Hepatocyte (in vitro differentiated cells): ENCODE results near the gene MYO3B. TPM values are rescaled to one million over a fixed set of nuclear protein-coding genes. Genes with fewer than 3 reads are reported as not detected.

Experiments used
- DNase-seq: peaks from one replicate; pipeline ENCODE4 v3.0.0-alpha.2; 2016; ENCODE audit warnings: low spot score
- H2AFZ ChIP-seq: fragments of 200-600 bp; sonication (generic); 2 replicates; pipeline ENCODE4 v1.6.0; 2016; ENCODE audit warnings: antibody characterized with exemption, mild to moderate bottlenecking
- H3K27ac ChIP-seq: fragments of 200-600 bp; sonication (generic); 2 replicates; pipeline ENCODE4 v1.5.1; 2016; ENCODE audit warnings: mild to moderate bottlenecking
- H3K27me3 ChIP-seq: fragments of 200-600 bp; sonication (generic); 2 replicates; pipeline ENCODE4 v1.6.1; 2016
- H3K36me3 ChIP-seq: fragments of 200-600 bp; sonication (generic); replicated peaks from 2 replicates; pipeline ENCODE4 v1.5.1; 2016; ENCODE audit warnings: low read depth; ENCODE audit not compliant: insufficient read depth
- H3K4me1 ChIP-seq: fragments of 200-600 bp; sonication (generic); 2 replicates; pipeline ENCODE4 v1.5.1; 2016; ENCODE audit warnings: mild to moderate bottlenecking, moderate library complexity; ENCODE audit not compliant: insufficient read depth
- H3K4me2 ChIP-seq: fragments of 200-600 bp; sonication (generic); 2 replicates; pipeline ENCODE4 v1.6.0; 2016
- H3K4me3 ChIP-seq: fragments of 200-600 bp; sonication (generic); 2 replicates; pipeline ENCODE4 v1.5.1; 2016; ENCODE audit warnings: mild to moderate bottlenecking
- H3K79me2 ChIP-seq: fragments of 200-600 bp; sonication (generic); 2 replicates; pipeline ENCODE4 v1.6.0; 2017; ENCODE audit warnings: mild to moderate bottlenecking
- H3K9me2 ChIP-seq: fragments of 200-600 bp; sonication (generic); replicated peaks from 2 replicates; pipeline ENCODE4 v1.6.0; 2017; ENCODE audit warnings: mild to moderate bottlenecking; ENCODE audit not compliant: insufficient read depth
- H3K9me3 ChIP-seq: fragments of 200-600 bp; sonication (generic); 2 replicates; pipeline ENCODE4 v1.5.1; 2016; ENCODE audit warnings: low read depth, mild to moderate bottlenecking
- H4K20me1 ChIP-seq: fragments of 200-600 bp; sonication (generic); 2 replicates; pipeline ENCODE4 v1.6.0; 2016; ENCODE audit warnings: mild to moderate bottlenecking; ENCODE audit not compliant: insufficient read depth, poor library complexity, severe bottlenecking
- EZH2 ChIP-seq: fragments of 200-600 bp; sonication (generic); IDR thresholded peaks from 2 replicates; pipeline ENCODE4 v1.6.1; 2016; ENCODE audit warnings: antibody characterized with exemption, mild to moderate bottlenecking, borderline replicate concordance
- EZH2phosphoT487 ChIP-seq: fragments of 200-600 bp; sonication (generic); IDR thresholded peaks from one replicate; pipeline ENCODE4 v1.6.1; 2018; ENCODE audit warnings: antibody characterized with exemption, mild to moderate bottlenecking, low read depth, moderate library complexity; ENCODE audit not compliant: unreplicated experiment, severe bottlenecking
- WGBS: methylation state at CpG from one replicate; pipeline ENCODE4 v1.1.6; 2016; ENCODE audit warnings: low lambda C conversion rate; ENCODE audit errors: missing lambda C conversion rate; 5-methylcytosine and 5-hydroxymethylcytosine counted together
- polyA plus RNA-seq: library from polyadenylated mRNA; unstranded; fragments of >200 nt; fragmentation: Nextera tagmentation; extraction: Ambion mirVana; gene quantifications from 2 replicates; pipeline ENCODE4 v1.2.1, GENCODE V29; 2016
- total RNA-seq: library from RNA; depleted of rRNA; stranded (reverse); fragments of >200 nt; gene quantifications from 2 replicates; pipeline ENCODE4 v1.2.3, GENCODE V29; 2014
- TF ChIP-seq, protein P1 (sequence below): fragments of 200-600 bp; sonication (generic); IDR thresholded peaks from 2 replicates; pipeline ENCODE4 v1.5.1; 2016; ENCODE audit warnings: antibody characterized with exemption, mild to moderate bottlenecking; ENCODE audit not compliant: poor library complexity

The MYO3B gene
- total and polyA plus RNA-seq, 2 experiments from 2014 or later, result 0.63 to 1.1 TPM

DNA sequence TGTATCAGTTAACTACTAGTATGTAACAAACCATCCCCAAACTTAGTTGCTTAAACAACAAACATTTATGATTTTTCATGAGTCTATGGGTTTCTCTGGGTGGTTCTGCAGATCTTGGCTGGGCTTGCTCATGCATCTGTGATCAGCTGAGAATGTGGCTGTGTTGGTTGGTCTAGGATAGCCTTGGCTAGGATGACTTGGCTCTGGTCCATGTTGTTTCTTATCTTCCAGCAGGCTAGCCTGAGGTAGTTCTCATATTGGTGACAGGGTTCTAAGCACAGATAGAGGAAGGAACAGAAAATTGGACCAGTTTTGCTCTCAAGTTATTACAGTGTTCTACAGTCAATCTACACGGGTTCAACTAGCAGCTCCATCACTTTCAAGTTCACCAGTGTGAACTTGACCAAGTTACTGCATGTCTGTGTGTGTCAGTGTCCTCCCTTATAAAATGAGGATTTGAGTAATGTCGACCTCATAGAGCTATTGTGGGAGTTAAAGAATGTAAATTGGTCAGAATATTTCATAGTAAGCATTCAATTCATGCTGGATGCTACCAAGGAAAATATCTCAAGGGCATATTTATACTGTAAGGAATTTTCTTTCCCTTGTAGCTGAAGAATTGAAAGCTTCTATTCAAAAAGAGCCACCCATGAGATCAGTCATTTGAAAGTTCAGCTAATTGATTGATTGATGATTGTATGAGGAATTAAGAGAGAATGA is 65.3 kb downstream of the MYO3B start:
- no peak for DNase-seq
- no peaks in the 10 kb centered on the region for H3K4me1 ChIP-seq
- H3K9me2 ChIP-seq, result no peaks in the 10 kb centered on the region
- no peaks in the 10 kb centered on the region for H3K79me2 ChIP-seq
- no peak overlapping the region for H3K27ac ChIP-seq
- no peaks in the 10 kb centered on the region for H3K9me3 ChIP-seq
- H4K20me1 ChIP-seq, result no peaks in the 10 kb centered on the region
- no peak overlapping the region for H2AFZ ChIP-seq
- no peak for TF ChIP-seq EZH2
- TF ChIP-seq EZH2phosphoT487, result no peak
- WGBS, result 87% methylated on average over 2 of the region's 2 CpGs
- H3K36me3 ChIP-seq, result no peaks in the 10 kb centered on the region
- peaks cover 10% of the 10 kb centered on the region for H3K27me3 ChIP-seq
- no peak overlapping the region for H3K4me3 ChIP-seq
- no peak overlapping the region for H3K4me2 ChIP-seq

- no peaks in the 10 kb centered on the region for H4K20me1 ChIP-seq
- H3K4me1 ChIP-seq, result no peaks in the 10 kb centered on the region
- no peaks in the 10 kb centered on the region for H3K36me3 ChIP-seq
- H3K27me3 ChIP-seq, result peaks cover 10% of the 10 kb centered on the region
- H3K4me2 ChIP-seq, result no peak overlapping the region
- H3K27ac ChIP-seq, result no peak overlapping the region
- no peak for DNase-seq
- 75% methylated on average over 4 of the region's 4 CpGs for WGBS
- H3K9me2 ChIP-seq, result no peaks in the 10 kb centered on the region
- no peaks in the 10 kb centered on the region for H3K79me2 ChIP-seq
- no peaks in the 10 kb centered on the region for H3K9me3 ChIP-seq
- TF ChIP-seq EZH2phosphoT487 (no peak), EZH2 (no peak)
- TF ChIP-seq, protein P1, sequence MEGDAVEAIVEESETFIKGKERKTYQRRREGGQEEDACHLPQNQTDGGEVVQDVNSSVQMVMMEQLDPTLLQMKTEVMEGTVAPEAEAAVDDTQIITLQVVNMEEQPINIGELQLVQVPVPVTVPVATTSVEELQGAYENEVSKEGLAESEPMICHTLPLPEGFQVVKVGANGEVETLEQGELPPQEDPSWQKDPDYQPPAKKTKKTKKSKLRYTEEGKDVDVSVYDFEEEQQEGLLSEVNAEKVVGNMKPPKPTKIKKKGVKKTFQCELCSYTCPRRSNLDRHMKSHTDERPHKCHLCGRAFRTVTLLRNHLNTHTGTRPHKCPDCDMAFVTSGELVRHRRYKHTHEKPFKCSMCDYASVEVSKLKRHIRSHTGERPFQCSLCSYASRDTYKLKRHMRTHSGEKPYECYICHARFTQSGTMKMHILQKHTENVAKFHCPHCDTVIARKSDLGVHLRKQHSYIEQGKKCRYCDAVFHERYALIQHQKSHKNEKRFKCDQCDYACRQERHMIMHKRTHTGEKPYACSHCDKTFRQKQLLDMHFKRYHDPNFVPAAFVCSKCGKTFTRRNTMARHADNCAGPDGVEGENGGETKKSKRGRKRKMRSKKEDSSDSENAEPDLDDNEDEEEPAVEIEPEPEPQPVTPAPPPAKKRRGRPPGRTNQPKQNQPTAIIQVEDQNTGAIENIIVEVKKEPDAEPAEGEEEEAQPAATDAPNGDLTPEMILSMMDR, result no peak
- no peak overlapping the region for H3K4me3 ChIP-seq
- no peak overlapping the region for H2AFZ ChIP-seq
These were observed 66.0 kb downstream of the MYO3B start for GRCh38 chr2:170243898-170244297.

- TF ChIP-seq, protein P1, result no peak
- no peak for TF ChIP-seq EZH2phosphoT487
- no peak for TF ChIP-seq EZH2
- H4K20me1 ChIP-seq, result no peaks in the 10 kb centered on the region
- no peaks in the 10 kb centered on the region for H3K4me1 ChIP-seq
- no peaks in the 10 kb centered on the region for H3K36me3 ChIP-seq
- no peaks in the 10 kb centered on the region for H3K79me2 ChIP-seq
- DNase-seq, result no peak
- no peak overlapping the region for H3K4me2 ChIP-seq
- H3K9me2 ChIP-seq, result no peaks in the 10 kb centered on the region
- peaks cover 5% of the 10 kb centered on the region for H3K27me3 ChIP-seq
- H3K9me3 ChIP-seq, result no peaks in the 10 kb centered on the region
- H2AFZ ChIP-seq, result no peak overlapping the region
- WGBS, result 85% methylated on average over 4 of the region's 4 CpGs
- H3K27ac ChIP-seq, result no peak overlapping the region
- no peak overlapping the region for H3K4me3 ChIP-seq
These were observed 66.6 kb downstream of the MYO3B start for GRCh38 chr2:170244555-170244954.

DNA sequence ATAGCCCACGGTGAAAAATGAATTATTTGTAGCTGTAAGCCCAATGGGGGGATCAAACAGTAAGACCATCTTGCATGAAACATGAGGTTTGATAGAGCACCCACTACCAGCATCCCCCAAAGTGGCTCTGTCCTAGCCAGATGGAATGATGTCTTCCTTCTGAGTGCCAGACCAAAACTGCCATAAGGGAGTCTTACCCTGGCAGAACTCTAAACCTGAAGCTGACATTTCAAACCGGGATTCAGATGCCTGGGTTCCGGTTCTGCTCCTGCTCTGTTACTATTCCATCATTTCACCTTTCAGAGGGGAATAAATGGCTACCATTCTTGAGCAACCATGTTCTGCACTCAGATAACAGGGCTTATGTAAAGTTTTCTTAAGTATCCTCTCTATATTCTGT is 67.4 kb downstream of the MYO3B start:
- no peaks in the 10 kb centered on the region for H3K9me3 ChIP-seq
- H3K27ac ChIP-seq, result no peak overlapping the region
- H3K9me2 ChIP-seq, result no peaks in the 10 kb centered on the region
- no peak overlapping the region for H3K4me2 ChIP-seq
- H3K79me2 ChIP-seq, result no peaks in the 10 kb centered on the region
- no peaks in the 10 kb centered on the region for H3K36me3 ChIP-seq
- H3K27me3 ChIP-seq, result peaks cover 5% of the 10 kb centered on the region
- no peaks in the 10 kb centered on the region for H4K20me1 ChIP-seq
- WGBS, result 92% methylated on average over 3 of the region's 3 CpGs
- no peaks in the 10 kb centered on the region for H3K4me1 ChIP-seq
- no peak overlapping the region for H3K4me3 ChIP-seq
- TF ChIP-seq EZH2 (no peak), EZH2phosphoT487 (no peak)
- TF ChIP-seq, protein P1, result no peak
- H2AFZ ChIP-seq, result no peak overlapping the region
- no peak for DNase-seq
